Measurements from ENCODE around the gene FAM228A. TPM values are rescaled to one million over a fixed set of nuclear protein-coding genes. Genes with fewer than 3 reads are reported as not detected.

The FAM228A gene
- total and polyA plus RNA-seq, 2 donors from 2014 or later: 0.39 to 0.76 TPM

DNA sequence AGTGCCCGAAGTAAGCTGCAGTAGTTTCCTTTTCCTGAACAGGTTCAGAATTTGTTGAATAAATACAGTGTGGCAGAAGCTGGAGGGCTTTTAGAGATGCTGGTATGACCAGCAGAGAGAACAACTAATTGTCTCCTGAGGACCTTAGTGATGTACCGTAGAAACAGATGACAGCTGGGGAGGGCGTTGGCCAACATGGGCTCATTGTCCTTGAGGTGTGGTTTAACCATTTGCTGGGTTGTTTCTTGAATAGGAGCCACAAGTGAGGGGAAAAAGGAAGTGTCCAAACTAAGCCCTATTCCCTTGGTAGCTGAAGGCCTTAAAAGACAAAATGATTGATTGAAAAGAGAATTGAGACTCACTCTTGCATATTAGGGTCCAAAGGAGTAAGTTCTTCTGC, 11.7 kb upstream of the FAM228A start:
- H3K4me1 ChIP-seq (ENCODE audit: control insufficient read depth in 2 of 3, insufficient read depth in 2 of 3, low read depth in 1 of 3, low read length in 3 of 3): no peaks in the 10 kb centered on the region
- FAIRE-seq: no peak
- no peaks in the 10 kb centered on the region for H3K36me3 ChIP-seq (ENCODE audit: control insufficient read depth in 2 of 3, insufficient read depth in 3 of 3, low read length in 3 of 3)
- DNase-seq: no peak
- H3K27ac ChIP-seq (ENCODE audit: low read depth in 2 of 2, low read length in 2 of 2): no peak overlapping the region
- intact Hi-C loops (cut with DNase I): no loop called here
- no peaks in the 10 kb centered on the region for H3K27me3 ChIP-seq (ENCODE audit: control insufficient read depth, insufficient read depth, low read length)
- H3K9ac ChIP-seq (ENCODE audit: low read length in 3 of 3): no peak overlapping the region
- H3K9me3 ChIP-seq (ENCODE audit: control insufficient read depth in 2 of 3, insufficient read depth in 1 of 3, low read length in 3 of 3): no peaks in the 10 kb centered on the region
- no peak overlapping the region for H3K4me3 ChIP-seq (ENCODE audit: low read length in 3 of 3)
- TF ChIP-seq, protein P1, sequence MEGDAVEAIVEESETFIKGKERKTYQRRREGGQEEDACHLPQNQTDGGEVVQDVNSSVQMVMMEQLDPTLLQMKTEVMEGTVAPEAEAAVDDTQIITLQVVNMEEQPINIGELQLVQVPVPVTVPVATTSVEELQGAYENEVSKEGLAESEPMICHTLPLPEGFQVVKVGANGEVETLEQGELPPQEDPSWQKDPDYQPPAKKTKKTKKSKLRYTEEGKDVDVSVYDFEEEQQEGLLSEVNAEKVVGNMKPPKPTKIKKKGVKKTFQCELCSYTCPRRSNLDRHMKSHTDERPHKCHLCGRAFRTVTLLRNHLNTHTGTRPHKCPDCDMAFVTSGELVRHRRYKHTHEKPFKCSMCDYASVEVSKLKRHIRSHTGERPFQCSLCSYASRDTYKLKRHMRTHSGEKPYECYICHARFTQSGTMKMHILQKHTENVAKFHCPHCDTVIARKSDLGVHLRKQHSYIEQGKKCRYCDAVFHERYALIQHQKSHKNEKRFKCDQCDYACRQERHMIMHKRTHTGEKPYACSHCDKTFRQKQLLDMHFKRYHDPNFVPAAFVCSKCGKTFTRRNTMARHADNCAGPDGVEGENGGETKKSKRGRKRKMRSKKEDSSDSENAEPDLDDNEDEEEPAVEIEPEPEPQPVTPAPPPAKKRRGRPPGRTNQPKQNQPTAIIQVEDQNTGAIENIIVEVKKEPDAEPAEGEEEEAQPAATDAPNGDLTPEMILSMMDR (IDR thresholded peaks at IDR 0.05; ENCODE audit: borderline replicate concordance, extremely low read depth, insufficient read depth): no peak

DNA sequence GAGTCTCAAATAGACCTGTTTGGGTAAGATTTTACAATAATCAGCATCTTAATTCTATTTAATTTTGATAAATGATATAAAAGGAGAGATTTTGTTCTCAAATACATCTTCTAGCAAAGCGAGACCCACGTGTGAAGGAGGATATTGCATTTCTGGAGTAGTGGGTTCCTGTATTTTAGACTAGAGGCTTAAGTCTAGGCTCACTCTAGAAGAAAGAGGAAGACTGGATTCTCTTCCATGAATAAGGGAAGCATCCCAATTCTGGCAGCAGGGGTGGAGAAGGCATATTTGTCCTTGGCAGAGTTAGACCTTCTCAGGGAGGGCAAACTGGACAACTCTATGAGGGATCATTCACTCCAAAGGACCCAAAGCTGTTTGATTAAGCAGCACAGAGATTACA, 11.3 kb upstream of the FAM228A start:
- Histone ChIP-seq H3K36me3 (ENCODE audit: control insufficient read depth in 2 of 3, insufficient read depth in 3 of 3, low read length in 3 of 3) (no peaks in the 10 kb centered on the region), H3K27ac (ENCODE audit: low read depth in 2 of 2, low read length in 2 of 2) (no peak overlapping the region), H3K4me3 (ENCODE audit: low read length in 3 of 3) (no peak overlapping the region), H3K27me3 (ENCODE audit: control insufficient read depth, insufficient read depth, low read length) (no peaks in the 10 kb centered on the region), H3K9ac (ENCODE audit: low read length in 3 of 3) (no peak overlapping the region), H3K4me1 (ENCODE audit: control insufficient read depth in 2 of 3, insufficient read depth in 2 of 3, low read depth in 1 of 3, low read length in 3 of 3) (no peaks in the 10 kb centered on the region), H3K9me3 (ENCODE audit: control insufficient read depth in 2 of 3, insufficient read depth in 1 of 3, low read length in 3 of 3) (no peaks in the 10 kb centered on the region)
- TF ChIP-seq, protein P1 (IDR thresholded peaks at IDR 0.05; ENCODE audit: borderline replicate concordance, extremely low read depth, insufficient read depth): no peak
- FAIRE-seq (no peak), DNase-seq (no peak)
- intact Hi-C loops (cut with DNase I): no loop called here

DNA sequence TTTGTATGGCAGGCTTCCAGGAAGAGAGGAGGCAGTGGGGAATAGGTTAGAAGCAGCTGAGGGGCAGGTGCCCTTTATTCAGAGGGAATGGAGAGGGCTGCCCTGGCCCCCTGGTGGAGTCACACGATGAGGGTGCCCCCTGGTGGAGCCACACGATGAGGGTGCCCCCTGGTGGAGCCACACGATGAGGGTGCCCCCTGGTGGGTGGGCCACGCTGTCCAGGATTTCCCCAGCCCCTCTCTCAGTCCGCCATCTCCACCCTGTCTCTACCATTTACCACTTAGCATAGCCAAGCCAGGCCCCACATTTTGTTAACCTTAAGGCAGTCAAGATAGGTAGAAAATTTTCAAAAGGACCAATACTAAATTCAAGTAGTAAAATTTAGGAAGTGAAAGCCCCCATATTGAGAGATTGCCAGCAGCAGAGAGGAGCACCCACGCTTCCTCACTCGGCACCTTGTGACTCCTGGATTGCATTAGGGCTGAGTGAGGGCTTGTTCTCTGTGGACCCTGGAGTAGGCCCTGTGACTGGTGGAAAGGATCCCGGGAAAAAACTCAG, 10.4 kb upstream of the FAM228A start:
- TF ChIP-seq, protein P1 (IDR thresholded peaks at IDR 0.05; ENCODE audit: borderline replicate concordance, extremely low read depth, insufficient read depth): peak; percentile 15
- H3K27me3 ChIP-seq (ENCODE audit: control insufficient read depth, insufficient read depth, low read length): no peaks in the 10 kb centered on the region
- intact Hi-C loops (cut with DNase I): no loop called here
- no peaks in the 10 kb centered on the region for H3K4me1 ChIP-seq (ENCODE audit: control insufficient read depth in 2 of 3, insufficient read depth in 2 of 3, low read depth in 1 of 3, low read length in 3 of 3)
- H3K9me3 ChIP-seq (ENCODE audit: control insufficient read depth in 2 of 3, insufficient read depth in 1 of 3, low read length in 3 of 3): no peaks in the 10 kb centered on the region
- DNase-seq (no peak), FAIRE-seq (no peak)
- H3K36me3 ChIP-seq (ENCODE audit: control insufficient read depth in 2 of 3, insufficient read depth in 3 of 3, low read length in 3 of 3): no peaks in the 10 kb centered on the region
- H3K4me3 ChIP-seq (ENCODE audit: low read length in 3 of 3): no peak overlapping the region
- H3K9ac ChIP-seq (ENCODE audit: low read length in 3 of 3): no peak overlapping the region
- H3K27ac ChIP-seq (ENCODE audit: low read depth in 2 of 2, low read length in 2 of 2): no peak overlapping the region

DNA sequence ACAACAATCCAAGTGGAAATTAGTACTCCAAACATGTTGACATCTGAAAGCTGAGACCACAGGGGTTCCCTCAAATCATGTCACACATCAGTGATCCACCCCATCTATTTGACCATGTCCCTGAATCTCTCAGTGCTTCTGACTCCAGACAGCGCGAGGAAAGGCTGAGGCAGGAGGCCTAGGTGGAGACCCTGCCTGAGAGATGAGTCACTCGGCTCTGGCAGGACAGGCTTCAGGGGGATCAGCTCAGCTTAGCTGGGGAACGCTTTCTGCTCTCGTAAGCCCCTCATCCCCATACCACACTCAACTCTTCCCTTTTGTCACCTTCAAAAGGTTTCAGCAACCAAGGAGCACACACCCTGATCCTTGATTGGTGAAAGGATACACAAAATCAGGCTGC, 5.8 kb upstream of the FAM228A start:
- no peak overlapping the region for H3K27ac ChIP-seq (ENCODE audit: low read depth in 2 of 2, low read length in 2 of 2)
- DNase-seq (no peak), FAIRE-seq (no peak)

More for the DNA sequence above, 5.8 kb upstream of the FAM228A start:
- Histone ChIP-seq H3K9me3 (ENCODE audit: control insufficient read depth in 2 of 3, insufficient read depth in 1 of 3, low read length in 3 of 3) (no peaks in the 10 kb centered on the region), H3K9ac (ENCODE audit: low read length in 3 of 3) (no peak overlapping the region), H3K4me3 (ENCODE audit: low read length in 3 of 3) (no peak overlapping the region), H3K36me3 (ENCODE audit: control insufficient read depth in 2 of 3, insufficient read depth in 3 of 3, low read length in 3 of 3) (no peaks in the 10 kb centered on the region), H3K27me3 (ENCODE audit: control insufficient read depth, insufficient read depth, low read length) (no peaks in the 10 kb centered on the region), H3K4me1 (ENCODE audit: control insufficient read depth in 2 of 3, insufficient read depth in 2 of 3, low read depth in 1 of 3, low read length in 3 of 3) (no peaks in the 10 kb centered on the region)
- TF ChIP-seq, protein P1 (IDR thresholded peaks at IDR 0.05; ENCODE audit: borderline replicate concordance, extremely low read depth, insufficient read depth): no peak
- intact Hi-C loops (cut with DNase I): no loop called here
